Ovary (tissue), 9 donors: Measurements from ENCODE around the gene MAST4. TPM values are rescaled to one million over a fixed set of nuclear protein-coding genes. Genes with fewer than 3 reads are reported as not detected.

Source experiments
- DNase-seq, 5 donors: peaks; one replicate each; pipeline ENCODE4 v3.0.0-alpha.2; 2019 to 2020
- H3K27ac ChIP-seq, 2 donors: fragments of 200-600 bp; one replicate each; pipeline versions ENCODE4 v1.5.1 to v1.8.0; 2019 to 2022
- H3K27me3 ChIP-seq: fragments of 200-600 bp; one replicate; pipeline ENCODE4 v1.8.0; 2022
- H3K36me3 ChIP-seq: fragments of 200-600 bp; sonication (generic); one replicate; pipeline ENCODE4 v1.5.1; 2019
- H3K4me1 ChIP-seq: one replicate; pipeline ENCODE4 v1.8.1; 2013; ENCODE audit warnings: mild to moderate bottlenecking, moderate library complexity; ENCODE audit not compliant: insufficient read depth
- H3K4me3 ChIP-seq: fragments of 200-600 bp; sonication (generic); one replicate; pipeline ENCODE4 v1.5.1; 2017
- H3K9me3 ChIP-seq, 2 donors: fragments of 200-600 bp in 1 of 2; sonication (generic) in 1 of 2; one replicate each; pipeline versions ENCODE4 v1.5.1 to v1.8.1; 2013 to 2019; ENCODE audit warnings: mild to moderate bottlenecking in 1 of 2, moderate library complexity in 1 of 2
- CTCF ChIP-seq, 3 donors: fragments of 450-650 bp in 2 of 3; fragments of 200-600 bp in 1 of 3; IDR thresholded peaks; one replicate each; pipeline versions ENCODE4 v1.5.1 to v1.8.0; 2016 to 2022; ENCODE audit warnings: antibody characterized with exemption in 3 of 3, mild to moderate bottlenecking in 1 of 3
- EP300 ChIP-seq: sonication (generic); formaldehyde crosslinking; IDR thresholded peaks from one replicate; pipeline ENCODE4 v1.6.1; 2017; ENCODE audit warnings: antibody characterized with exemption
- POLR2A ChIP-seq: fragments of 450-650 bp; IDR thresholded peaks from one replicate; pipeline ENCODE4 v1.6.1; 2017; ENCODE audit warnings: antibody characterized with exemption, mild to moderate bottlenecking, moderate library complexity
- WGBS, 3 donors: extraction: QIAGEN DNeasy Blood & Tissue Kit in 1 of 3; methylation state at CpG; one replicate each; pipeline versions ENCODE4 v1.1.5 to v1.1.7; 2013 to 2017; 5-methylcytosine and 5-hydroxymethylcytosine counted together
- intact Hi-C, 4 donors: fragments of 100-400 bp; cut with DNase I; formaldehyde crosslinking; loops; one replicate each; pipeline versions ENCODE4 v1.11.0 to v1.15.1; 2022 to 2023
- polyA plus RNA-seq, 2 donors: library from polyadenylated mRNA; stranded (reverse); fragments of 200-250 nt in 1 of 2; fragments of 350-450 nt in 1 of 2; fragmentation: Illumina TruSeq in 1 of 2; extraction: RNeasy Lipid Tissue Mini Kit (QIAGEN cat#74804) in 1 of 2; gene quantifications; one replicate each; pipeline ENCODE4 v1.2.3, GENCODE V29; 2013 to 2014
- total RNA-seq, 7 donors: library from RNA; depleted of rRNA in 2 of 7; stranded (reverse); fragments of >200 nt in 2 of 7; fragmentation: NEBNext Ultra II Directional in 3 of 7; extraction: Animal tissue kit (Norgen Biotek cat#: 25700) in 3 of 7; gene quantifications; one replicate each; pipeline versions ENCODE4 v1.1.0 to v1.2.4, GENCODE V29; 2016 to 2023
- donor health status: DM: no; HTN: no; CAD: no; lungs with moderate emphysema.
- donor health status: DM: no; HTN: no; CAD: no.
- donor health status: Bipolar disorder and iron deficiency.
- donor health status: DM: yes; HTN: yes; CAD: no.
- donor health status: DM: no; HTN: no; CAD: no.
- donor health status: DM: yes; HTN: yes; CAD: no.

MAST4 gene
- total and polyA plus RNA-seq, 9 donors, result 11.6 to 86.3 (median 57.6) TPM

GRCh38 chr5:66553368-66553912 is 42.8 kb upstream of the MAST4 start:
- no peak overlapping the region for H3K27ac ChIP-seq
- H3K4me1 ChIP-seq, result peaks cover 4% of the 10 kb centered on the region
- 86 to 96% (median 91%) methylated on average over 1 of the region's 1 CpG for WGBS, 3 donors
- H3K27me3 ChIP-seq, result no peaks in the 10 kb centered on the region
- no peak overlapping the region for H3K4me3 ChIP-seq
- no peaks in the 10 kb centered on the region for H3K9me3 ChIP-seq
- TF ChIP-seq POLR2A, result no peak
- no peak for TF ChIP-seq EP300
- TF ChIP-seq CTCF (IDR thresholded peaks at IDR 0.05), result no peak
- DNase-seq, result no peak
- no peaks in the 10 kb centered on the region for H3K36me3 ChIP-seq
- intact Hi-C loops, result no loop called here

GRCh38 chr5:66553916-66554575 is 42.1 kb upstream of the MAST4 start:
- WGBS, 3 donors, result 29 to 35% (median 33%) methylated on average over 6 of the region's 6 CpGs
- no peaks in the 10 kb centered on the region for H3K27me3 ChIP-seq
- TF ChIP-seq CTCF (IDR thresholded peaks at IDR 0.05) (no peak), EP300 (no peak), POLR2A (no peak)
- no peak overlapping the region for H3K4me3 ChIP-seq
- no peaks in the 10 kb centered on the region for H3K9me3 ChIP-seq
- no peak for DNase-seq
- H3K27ac ChIP-seq, result no peak overlapping the region
- H3K4me1 ChIP-seq, result peaks cover 6% of the 10 kb centered on the region
- H3K36me3 ChIP-seq, result no peaks in the 10 kb centered on the region
- intact Hi-C loops, result no loop called here

DNA sequence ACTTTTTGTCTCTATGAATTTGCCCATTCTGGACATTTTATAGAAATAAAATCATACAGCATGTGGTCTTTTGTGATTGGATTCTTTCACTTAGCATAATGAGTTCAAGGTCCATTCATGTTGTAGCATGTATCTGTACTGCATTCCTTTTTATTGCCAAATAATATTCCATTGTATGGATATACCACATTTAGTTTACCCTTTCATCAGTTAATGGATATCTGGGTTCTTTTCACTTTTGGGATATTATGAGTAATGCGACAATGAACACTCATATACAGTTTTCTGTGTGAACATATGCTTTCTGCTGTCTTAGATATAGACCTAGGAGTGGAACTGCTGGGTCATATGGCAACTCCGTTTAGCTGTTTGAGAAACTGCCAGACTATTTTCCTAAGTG is 41.3 kb upstream of the MAST4 start:
- DNase-seq, result no peak
- Histone ChIP-seq H3K27ac (no peak overlapping the region), H3K27me3 (no peaks in the 10 kb centered on the region), H3K36me3 (no peaks in the 10 kb centered on the region), H3K4me1 (peaks cover 6% of the 10 kb centered on the region), H3K4me3 (no peak overlapping the region), H3K9me3 (no peaks in the 10 kb centered on the region)
- TF ChIP-seq EP300 (no peak), CTCF (IDR thresholded peaks at IDR 0.05) (no peak), POLR2A (no peak)
- intact Hi-C loops, result no loop called here
- 90 to 91% (median 90%) methylated on average over 2 of the region's 2 CpGs for WGBS, 3 donors

- Histone ChIP-seq H3K4me3 (no peak overlapping the region), H3K36me3 (no peaks in the 10 kb centered on the region), H3K4me1 (peaks cover 8% of the 10 kb centered on the region), H3K9me3 (no peaks in the 10 kb centered on the region), H3K27ac (no peak overlapping the region), H3K27me3 (no peaks in the 10 kb centered on the region)
- TF ChIP-seq CTCF (IDR thresholded peaks at IDR 0.05), result no peak
- no peak for TF ChIP-seq POLR2A
- no peak for TF ChIP-seq EP300
- intact Hi-C loops, result no loop called here
- no peak for DNase-seq
- WGBS, 3 donors, result 87 to 97% (median 96%) methylated on average over 3 of the region's 3 CpGs
Measured at GRCh38 chr5:66558560-66558959, 37.6 kb upstream of the MAST4 start.
